M059J (cell line): ENCODE measurements around the gene NRIP1. TPM values are rescaled to one million over a fixed set of nuclear protein-coding genes. Genes with fewer than 3 reads are reported as not detected.

Experiments
- DNase-seq: peaks from one replicate; pipeline ENCODE4 v3.0.0-alpha.2; 2012; ENCODE audit warnings: low read depth
- total RNA-seq: library from RNA; depleted of rRNA; stranded (reverse); fragments of >200 nt; shearing (Covaris generic); gene quantifications from 2 replicates; pipeline ENCODE4 v1.2.3, GENCODE V29; 2014

Gene NRIP1
- total RNA-seq, 1 experiment from 2014 or later: 17.2 TPM

- no peak for DNase-seq
These were observed 147.0 kb downstream of the NRIP1 start for GRCh38 chr21:14917762-14918161.

GRCh38 chr21:14916676-14917141 is 148.1 kb downstream of the NRIP1 start:
- DNase-seq: no peak

- no peak for DNase-seq
These were observed 151.2 kb downstream of the NRIP1 start for GRCh38 chr21:14913638-14914037.

- peak; percentile 69 for DNase-seq
These were observed 153.4 kb downstream of the NRIP1 start for GRCh38 chr21:14911351-14911750.
